NCI-H2081 treated with DMSO at 0.1 percent for 48 hours (cell line): Measurements from ENCODE around the gene ZBTB47.

ENCODE experiments used
- DNase-seq: peaks from one replicate; lab custom pipeline; 2025; lab: John Stamatoyannopoulos, UW

The ZBTB47 gene

DNA sequence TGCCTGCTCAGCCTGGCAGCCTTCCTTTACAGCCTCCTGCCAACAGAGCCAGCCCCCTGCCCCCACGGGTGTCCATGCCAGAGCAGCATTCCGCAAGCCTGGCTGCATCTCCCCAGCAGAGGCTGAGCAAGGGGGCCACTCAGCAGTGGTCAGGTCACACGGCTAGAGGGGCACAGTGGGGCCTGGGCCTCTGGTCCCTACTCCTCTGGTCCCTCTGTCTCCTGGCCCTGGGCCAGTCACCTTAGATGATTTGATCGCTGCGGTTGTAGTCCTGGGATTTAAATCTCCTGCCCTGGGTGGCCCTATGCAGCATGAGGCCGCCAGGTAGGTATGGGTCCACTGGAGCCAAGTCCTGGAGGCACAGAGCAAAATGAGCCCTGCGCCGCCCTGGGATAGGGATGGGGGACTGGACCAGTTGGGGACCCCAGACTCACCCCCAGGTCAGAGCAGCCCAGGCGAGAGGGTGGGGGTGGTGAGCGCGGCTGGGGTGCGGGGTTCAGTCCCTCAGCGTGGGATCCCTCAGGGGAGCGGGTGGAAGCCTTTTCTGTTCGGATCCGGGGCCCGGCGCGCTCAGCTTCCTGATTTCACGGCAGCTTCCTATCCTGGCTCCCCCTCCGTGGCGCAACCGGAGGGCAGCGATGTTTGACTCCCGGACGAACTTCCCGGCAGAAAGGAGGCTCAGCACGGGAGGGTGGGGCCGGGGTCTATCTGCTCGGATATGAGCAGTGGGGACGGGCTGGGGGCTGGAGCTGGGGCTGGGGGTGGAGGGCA is at the start of gene ZBTB47:
Gene ZBTB47 (plus strand): TSS at position 138 of the 771 bp plus-strand sequence. CDS start 4,659 bp downstream, outside the sequence.
- DNase-seq: no peak

DNA sequence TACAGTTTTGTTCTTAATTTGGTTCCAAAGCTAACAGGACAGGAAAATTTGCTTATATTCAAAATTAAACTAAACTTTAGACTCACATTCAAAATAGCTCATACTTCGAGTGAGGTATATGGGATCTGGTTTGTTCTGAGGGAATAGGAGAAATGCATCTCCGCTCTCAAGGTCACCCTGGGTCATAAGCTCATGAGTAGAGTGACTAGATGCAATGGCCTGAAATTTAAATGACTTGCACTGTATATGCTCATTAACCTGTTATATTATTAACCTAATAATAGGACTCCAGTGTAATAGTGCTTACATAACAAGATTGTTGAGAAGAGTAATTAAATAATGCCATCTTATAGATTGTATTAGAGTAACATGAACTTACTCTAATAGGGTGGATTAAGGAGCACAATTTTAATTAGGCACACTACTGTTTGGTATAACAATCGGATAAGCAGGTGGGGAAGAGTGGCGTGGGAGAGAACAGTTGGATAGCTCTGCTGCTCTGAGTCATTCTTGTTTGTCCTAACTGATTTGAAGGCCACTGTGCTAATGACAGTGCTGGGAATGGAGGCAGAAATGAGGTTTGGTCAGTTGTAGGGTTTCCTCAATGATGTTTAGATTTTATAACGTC is 47.8 kb upstream of the ZBTB47 start:
- DNase-seq: no peak

DNA sequence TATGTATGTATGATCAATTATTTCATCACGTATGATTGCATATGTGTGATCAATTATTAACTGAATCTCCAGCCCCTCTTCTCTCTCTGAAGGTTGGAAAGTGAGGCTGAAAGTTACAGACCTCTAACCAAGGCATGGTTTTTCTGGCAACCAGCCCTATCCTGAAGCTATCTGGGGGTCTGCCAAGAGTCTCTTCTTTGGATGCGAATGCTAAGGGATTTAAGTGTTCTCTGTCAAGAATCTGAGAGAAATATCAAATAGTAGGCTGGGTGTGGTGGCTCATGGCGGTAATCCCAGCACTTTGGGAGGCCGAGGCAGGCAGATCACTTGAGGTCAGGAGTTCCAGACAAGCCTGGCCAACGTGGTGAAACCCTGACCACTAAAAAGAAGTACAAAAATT is 44.9 kb upstream of the ZBTB47 start:
- no peak for DNase-seq

DNA sequence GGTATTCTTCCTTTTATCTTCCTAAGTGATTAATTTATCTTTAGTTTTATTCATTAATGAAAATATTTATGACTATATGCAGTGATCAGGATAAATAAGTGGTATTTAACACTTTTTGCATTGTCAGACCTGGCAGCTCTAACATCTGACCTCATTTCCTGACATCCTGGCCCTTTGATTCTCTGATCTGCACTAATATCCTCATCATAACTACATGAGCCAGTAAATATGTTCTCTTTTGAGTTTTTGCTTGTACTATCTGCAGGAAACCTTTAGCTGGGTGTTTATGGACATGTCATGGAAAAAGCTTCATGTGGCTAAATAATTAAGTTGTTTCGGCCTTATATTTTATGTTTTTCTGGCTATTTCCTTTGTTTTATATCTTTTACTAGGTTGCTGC is 42.5 kb upstream of the ZBTB47 start:
- no peak for DNase-seq

DNA sequence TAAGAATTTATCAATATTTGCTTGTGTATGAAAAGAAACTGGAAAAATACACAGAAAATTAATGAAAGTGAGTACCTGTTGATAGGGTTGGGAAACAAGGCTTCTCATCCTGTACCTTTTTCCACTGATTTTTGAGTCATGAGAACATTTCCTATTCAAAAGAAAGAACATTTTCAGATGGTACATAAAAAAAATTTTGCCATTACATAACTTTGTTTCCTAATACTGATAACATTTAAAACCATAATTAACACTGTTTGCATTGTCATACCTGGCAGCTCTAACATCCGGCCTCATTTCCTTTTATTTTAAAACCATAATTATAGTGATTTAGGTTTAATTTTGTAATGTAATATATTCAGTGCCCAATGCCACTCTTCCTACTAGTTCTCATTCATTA is 41.3 kb upstream of the ZBTB47 start:
- DNase-seq: no peak

DNA sequence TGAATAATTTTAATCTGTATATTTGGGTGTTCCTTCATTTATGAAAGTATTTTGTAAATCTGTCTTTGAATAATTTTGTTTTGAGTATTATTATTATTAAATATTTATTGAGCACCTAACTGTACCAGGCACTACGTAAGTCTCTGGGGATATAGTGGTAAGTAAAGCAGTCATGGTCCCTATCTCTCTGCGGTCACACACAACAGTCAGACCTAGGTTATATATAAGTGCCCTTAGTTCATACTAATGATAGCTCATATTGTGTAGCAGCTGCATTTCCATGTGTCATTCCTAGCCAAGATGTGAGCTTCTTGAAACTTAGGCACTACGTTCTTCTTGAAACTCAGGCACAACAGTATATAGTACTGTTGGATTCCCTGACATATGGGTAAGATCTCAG is 40.6 kb upstream of the ZBTB47 start:
- no peak for DNase-seq

DNA sequence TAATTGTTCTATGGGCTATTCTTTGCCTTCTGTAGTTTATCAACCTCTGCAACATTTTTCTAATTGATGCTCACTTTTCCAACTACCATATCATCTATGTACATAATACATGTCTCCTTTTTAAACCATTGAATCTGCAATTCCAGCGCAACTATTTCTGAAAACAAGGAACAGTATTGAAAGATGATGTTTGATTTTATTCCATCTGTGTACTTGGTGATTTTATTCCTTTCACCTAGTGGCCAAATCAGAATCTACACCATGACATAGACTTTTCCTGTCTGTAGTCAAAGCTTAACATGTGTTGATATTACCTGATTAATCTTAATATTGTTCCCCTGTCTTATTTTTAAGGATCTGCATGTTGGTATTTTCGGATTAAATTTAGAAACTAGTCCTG is 40.0 kb upstream of the ZBTB47 start:
- DNase-seq: no peak

DNA sequence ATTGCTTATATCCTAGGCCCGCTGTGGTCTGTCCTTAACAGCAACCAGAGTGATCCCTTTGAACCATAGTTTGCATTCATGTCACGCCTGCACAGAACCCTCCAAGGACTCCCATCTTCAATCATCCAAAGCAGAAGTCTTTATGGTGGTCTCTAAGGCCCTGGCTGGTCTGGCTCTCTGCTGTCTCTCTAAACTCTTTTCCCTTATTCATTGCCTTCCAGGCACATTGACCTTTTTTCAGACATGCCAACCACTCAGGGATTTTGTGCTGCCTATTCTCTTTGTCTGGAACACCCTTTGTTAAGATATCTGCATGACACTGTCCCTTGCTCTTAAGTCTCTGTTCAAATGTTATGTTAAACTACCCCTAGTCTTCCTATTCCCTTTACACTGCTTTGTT is 21.9 kb upstream of the ZBTB47 start:
- DNase-seq: no peak

DNA sequence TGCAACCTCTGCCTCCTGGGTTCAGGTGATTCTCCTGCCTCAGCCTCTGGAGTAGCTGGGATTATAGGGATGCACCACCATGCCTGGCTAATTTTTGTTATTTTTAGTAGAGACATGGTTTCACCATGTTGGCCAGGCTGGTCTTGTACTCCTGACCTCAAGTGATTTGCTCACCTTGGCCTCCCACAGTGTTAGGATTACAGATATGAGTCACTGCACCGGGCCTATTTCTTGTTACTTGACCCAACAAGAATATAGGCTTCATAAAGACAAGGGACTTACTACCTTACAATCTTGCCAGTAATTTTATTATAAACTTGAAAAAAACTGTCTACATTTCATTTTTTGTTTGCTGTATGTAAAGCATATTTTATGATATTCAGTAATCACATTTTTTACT is 21.4 kb upstream of the ZBTB47 start:
- no peak for DNase-seq

DNA sequence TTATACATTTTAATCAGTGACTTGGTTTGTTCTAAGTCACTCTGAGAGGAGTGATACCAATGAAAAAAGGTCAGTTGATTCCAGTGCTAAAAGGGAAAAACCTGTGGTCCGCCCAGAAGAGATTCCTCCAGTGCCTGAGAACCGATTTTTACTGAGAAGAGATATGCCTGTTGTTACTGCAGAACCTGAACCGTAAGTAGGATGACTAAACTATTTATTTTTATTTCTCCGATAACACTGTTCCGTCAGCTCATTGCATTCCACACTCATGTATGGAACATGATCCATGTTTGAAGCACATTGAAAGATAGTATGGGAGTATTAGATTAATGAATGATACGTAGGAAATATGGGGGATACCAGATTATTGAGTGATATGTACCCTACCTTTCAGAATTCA is 20.0 kb upstream of the ZBTB47 start:
- no peak for DNase-seq

DNA sequence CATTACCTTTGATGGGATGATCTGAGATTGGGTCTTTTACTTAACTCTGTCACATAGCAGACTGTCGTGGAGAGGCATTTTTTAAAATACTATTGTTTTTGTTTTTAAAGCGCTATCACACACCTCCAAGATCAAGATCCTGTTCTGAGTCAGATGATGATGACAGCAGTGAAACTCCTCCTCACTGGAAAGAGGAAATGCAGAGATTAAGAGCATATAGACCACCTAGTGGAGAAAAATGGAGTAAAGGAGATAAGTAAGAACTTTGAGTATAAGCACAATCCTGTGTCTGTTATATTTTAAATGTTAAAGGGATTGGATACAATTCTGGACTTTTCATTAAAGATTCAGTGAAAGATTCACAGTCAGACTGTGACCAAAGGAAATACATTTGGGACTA is 18.4 kb upstream of the ZBTB47 start:
- no peak for DNase-seq

DNA sequence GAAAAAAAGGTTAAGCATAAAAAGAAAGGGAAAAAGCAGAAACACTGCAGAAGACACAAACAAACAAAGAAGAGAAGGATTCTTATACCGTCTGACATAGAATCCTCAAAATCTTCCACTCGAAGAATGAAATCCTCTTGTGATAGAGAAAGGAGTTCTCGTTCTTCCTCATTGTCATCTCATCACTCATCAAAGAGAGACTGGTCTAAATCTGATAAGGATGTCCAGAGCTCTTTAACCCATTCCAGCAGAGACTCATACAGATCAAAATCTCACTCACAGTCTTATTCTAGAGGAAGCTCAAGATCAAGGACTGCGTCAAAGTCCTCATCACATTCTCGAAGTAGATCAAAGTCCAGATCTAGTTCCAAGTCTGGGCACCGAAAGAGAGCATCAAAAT is 16.5 kb upstream of the ZBTB47 start:
- DNase-seq: no peak

DNA sequence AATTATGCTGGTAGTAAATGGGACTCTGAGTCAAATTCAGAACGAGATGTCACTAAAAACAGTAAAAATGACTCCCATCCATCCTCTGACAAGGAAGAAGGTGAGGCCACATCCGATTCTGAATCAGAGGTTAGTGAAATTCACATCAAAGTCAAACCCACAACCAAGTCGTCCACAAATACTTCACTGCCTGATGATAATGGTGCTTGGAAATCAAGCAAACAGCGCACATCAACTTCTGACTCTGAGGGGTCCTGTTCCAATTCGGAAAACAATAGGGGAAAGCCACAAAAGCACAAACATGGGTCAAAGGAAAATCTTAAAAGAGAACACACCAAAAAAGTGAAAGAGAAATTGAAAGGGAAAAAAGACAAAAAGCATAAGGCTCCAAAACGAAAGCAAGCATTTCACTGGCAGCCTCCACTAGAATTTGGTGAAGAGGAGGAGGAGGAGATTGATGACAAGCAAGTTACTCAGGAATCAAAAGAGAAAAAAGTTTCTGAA is 15.1 kb upstream of the ZBTB47 start:
- DNase-seq: no peak

DNA sequence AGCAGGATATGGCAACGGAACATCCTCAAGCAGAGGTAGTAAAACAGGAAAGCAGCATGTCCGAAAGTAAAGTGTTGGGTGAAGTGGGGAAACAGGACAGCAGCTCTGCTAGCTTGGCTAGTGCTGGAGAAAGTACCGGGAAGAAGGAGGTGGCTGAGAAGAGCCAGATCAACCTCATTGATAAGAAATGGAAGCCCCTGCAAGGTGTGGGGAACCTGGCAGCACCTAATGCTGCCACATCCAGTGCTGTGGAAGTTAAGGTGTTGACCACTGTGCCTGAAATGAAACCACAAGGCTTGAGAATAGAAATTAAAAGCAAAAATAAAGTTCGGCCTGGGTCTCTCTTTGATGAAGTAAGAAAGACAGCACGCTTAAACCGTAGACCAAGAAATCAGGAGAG is 14.3 kb upstream of the ZBTB47 start:
- no peak for DNase-seq

DNA sequence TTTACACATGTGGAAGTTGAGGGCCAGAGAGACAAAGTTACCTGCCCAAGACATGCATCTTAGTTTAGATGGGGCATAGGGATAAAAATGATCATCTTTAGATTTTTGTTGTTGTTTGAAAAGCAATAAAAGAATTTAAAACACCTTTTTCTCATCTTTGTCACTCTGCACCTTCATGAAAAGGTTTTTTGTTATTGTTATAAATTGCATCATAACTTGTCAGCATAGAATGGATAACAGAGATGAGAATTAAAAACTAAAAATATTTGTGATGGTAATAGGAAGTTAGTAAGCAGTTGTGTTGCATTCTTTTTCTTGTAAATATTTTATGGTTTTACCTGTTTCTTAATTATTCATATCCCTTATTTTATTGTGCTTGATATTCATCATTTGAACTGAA is 13.4 kb upstream of the ZBTB47 start:
- DNase-seq: no peak

DNA sequence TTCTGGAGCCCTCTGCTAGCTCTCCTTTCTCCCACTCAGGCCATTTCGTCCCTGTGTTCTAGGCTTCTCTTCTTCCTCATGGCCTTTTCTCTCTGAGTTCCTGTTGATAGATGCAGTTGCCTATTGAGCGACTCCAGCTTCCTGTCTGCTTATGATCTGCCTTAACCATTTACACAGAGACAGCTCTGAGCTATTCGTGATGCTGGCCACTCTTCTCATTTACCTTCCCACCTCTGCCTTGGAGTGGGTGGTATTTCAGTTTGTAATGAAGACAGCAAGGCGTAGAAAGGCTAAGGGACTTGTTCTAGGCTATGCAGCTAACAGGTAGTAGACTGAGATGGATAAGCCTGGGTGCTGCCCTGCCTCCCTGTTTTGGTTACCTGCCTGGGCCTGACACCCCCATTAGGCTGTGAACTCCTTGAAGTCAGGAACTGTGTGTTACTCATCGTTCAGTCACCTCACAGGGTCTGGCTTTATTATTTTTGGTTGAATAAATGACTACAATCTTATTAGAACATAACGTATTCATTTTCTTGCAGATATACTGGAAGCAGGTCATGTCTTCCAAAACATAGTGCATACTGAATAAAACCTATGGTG is 12.6 kb upstream of the ZBTB47 start:
- no peak for DNase-seq

DNA sequence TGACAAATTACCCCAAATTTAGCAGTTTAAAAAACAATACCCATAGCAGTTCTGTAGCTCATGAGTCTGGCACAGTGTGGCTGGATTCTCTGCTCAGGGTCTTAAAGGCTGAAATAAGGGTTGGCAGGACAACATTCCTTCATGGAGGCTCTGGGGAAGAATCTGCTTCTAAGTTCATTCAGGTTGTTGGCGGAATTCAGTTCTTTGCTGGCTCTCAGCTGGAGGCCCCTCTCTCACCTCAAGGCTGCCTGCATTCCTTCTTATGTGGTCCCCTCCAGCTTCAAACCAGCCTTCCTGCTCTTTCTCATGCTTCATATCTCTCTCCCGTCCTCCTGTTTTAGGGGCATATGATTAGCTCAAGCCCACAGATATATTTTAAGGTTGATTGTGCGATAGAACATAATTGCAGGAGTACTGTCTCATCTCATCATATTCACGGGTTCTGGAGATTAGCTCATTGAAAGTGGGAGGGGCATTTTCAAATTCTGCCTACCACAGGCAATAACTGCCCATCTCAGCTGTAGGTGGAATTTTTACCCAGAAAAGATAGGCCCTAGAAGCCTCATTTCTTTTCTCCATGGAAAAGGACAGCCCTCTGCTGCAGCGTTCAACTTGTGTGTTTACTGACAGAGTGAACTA is 5.6 kb upstream of the ZBTB47 start:
- DNase-seq: no peak

DNA sequence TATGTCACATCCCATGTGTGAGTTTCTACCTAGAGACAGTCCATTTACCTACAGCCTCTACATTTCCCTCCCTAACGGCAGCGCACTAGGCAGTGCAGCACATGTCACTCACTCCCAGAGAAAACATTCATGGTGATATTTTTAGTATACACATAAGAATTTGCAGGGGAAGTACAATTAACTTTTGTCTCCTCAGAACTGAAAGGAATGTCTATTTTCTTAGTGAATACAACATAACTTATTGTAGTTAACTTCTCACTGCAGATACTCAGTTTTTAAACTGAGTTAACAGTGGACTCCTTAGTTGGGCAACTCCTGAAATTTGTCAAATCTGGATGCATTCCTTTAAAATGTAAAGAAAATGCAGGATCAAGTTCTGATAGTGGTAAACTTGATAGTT is 4.5 kb upstream of the ZBTB47 start:
- DNase-seq: no peak

DNA sequence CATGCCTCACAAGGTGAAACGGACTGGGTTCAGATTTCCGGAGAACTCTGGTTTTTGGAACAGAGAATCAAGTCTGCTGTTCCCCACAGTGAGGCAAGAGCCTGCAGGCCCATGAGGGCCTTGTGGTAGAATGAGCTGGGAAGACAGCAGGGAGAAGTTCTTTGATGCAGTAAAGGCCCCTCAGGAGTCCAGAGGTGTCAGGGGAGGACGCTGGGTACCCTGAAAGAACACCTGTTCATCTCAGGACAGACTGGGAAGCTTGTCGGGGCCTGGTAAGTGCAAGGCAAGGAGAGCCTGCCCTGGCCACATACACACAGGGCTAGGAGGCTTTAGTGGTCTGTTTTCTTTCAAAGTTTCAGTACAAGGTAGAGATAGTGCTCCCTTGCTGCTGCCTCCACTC is 3.7 kb upstream of the ZBTB47 start:
- DNase-seq: no peak

DNA sequence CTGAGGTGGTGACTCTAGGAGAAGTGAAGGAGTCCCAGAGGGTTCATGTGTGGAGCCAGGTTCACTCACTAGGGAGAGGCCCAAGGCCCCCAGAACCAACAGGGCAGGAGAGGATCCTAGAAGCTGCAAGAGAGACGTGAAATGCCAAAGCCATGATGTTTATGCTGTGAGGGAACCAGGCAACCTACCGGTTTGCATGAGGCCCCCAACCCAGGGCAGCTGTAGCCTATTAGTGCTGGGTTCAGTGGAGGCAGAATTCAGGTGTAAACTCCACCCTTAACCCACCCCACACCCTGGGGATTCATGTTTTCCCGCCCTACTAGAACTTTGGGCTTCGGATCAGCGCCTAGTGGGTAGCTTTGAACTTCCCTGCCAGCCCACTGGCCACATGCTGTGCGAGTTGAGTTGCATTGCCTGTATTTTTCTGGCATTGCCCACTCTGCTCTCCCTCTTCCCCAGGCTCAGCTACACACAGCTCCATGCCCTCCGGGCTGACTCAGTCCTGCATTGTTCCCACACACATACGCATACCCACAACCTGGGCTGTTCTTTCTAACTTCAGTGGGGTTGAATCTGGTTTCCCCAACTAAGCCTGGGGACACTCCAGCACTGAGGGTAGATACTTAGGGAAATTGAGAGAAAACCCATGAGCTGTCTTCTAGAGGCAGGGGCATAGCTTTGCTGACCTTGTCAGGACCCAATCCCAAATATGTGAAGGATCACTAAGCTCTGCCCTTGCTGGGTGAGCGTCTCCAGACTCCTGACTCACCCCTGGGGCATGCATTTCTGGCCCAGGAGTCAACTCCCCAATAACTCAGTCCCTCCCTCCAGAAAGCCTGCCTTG is 2.0 kb upstream of the ZBTB47 start:
- no peak for DNase-seq

DNA sequence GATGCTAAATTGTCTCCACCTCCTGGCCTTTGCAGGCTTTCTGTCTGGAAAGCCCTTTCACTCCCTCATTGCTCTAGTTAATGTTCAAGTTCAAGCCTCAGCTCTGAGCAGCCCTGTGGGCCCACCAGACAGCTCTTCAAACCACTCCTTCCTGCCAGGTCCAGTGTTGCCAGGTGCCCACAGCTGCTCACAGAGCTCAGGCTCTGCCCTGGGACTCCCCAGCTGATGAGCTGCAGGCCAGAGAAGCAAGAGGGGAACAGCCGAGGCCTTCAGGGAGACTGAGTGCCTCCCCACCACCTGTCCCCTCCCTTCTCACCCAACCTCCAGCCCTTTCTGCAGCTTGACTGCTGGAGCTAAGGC is 1.3 kb upstream of the ZBTB47 start:
- no peak for DNase-seq
